HG02759 (cell line): ENCODE data around the gene CCDC57.
"Not testable (repeated sequence)": the region's sequence is repeated elsewhere in the genome, so short reads cannot be mapped to it uniquely, and the experiment has no call there.

Experiments
- ATAC-seq: cut with Tn5 transposase; IDR thresholded peaks from one replicate; pipeline ENCODE4 v1.9.1; 2021; ENCODE audit warnings: mild to moderate bottlenecking, moderate library complexity; ENCODE audit not compliant: unreplicated experiment

The CCDC57 gene

DNA sequence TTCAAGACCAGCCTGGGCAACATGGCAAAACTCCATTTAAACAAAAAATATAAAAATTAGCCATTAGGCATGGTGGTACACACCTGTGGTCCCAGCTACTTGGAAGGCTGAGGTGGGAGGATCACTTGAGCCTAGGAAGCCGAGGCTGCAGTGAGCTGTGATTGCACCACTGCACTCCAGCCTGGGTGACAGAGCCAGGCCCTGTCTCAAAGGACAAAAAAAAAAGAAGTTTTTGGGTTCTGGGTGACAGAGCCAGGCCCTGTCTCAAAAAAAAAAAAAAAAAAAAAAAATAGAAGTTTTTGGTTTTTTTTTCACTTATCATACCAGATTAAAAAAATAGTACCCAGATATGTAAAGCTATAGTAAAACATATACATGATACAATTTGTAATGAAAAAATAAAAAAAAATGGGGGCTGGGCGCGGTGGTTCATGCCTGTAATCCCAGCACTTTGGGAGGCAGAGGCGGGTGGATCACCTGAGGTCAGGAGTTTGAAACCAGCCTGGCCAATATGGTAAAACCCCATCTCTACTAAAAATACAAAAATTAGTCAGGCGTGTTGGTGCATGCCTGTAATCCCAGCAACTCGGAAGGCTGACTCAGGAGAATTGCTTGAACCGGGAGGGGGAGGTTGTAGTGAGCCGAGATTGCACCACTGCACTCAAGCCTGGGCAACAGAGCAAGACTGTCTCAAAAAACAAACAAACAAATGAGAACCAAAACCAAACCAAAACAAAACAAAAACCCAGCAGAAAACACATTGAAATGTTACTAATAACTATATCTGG is 79.3 kb downstream of the CCDC57 start:
- not testable (repeated sequence) for ATAC-seq

DNA sequence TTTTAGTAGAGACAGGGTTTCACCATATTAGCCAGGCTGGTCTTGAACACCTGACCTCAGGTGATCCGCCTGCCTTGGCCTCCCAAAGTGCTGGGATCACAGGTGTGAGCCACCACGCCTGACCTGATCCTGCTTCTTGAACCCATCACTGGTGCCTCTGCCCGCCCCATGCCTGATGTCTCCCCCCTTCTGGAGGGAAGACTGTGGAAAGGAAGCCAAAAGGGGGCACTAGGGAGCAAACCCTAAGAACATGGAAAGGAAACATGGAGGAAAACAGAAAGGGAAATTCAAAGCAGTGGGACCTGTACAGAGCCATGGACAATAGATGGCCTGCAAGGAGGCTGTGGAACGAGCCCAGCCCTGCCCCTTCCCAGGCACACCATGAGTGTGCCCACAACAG is 83.5 kb downstream of the CCDC57 start:
- no peak for ATAC-seq

DNA sequence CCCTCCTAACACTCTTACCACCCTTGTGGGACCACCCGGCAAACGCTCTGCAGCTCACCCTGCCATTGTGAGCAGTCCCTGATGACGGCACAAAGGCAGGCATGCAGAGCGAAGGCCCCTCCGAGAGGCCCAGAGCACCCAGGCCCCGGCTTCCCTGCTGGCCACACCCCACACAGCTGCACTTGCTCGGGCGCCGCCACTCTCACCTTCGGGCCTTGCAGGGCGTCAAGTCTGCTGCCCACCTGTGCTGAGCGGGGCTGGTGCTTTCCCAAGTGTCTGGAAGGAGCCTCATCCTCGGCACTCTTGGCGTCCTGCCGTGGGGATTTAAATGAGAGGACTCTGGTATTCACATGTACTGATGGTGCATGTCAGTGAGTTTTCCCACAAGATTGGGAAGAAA is 84.4 kb downstream of the CCDC57 start:
- ATAC-seq = no peak

DNA sequence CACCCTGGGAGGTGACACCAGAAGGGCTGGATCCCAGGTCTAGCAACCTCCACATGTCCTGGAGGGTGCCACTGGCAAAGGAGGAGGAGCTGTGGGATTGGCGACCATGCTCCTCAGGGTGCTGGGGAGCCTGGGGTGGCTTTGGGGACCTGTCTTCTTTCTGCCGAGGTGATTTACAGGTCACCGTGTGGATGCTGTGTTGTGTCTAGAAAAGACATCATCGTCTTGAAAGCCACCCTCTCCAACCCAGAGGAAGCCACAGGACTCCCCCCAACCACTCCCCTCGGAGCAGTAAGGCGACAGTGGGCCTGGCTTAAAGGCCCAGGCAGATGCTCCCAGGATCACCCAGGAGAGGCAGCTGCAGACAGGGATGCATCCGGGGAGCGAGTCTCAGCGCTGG is 84.9 kb downstream of the CCDC57 start:
- ATAC-seq = no peak

DNA sequence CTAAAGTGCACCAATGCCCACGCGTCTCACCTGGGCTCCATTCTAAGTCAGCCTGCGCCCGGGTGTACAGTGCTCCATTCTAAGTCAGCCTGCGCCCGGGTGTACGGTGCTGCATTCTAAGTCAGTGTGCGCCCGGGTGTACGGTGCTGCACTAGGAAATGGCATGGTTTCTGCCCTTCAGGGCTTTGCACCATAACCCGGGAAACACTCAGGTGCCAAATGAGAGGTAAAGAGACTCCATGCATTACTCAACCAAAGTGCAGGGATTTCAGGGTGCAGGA is 85.4 kb downstream of the CCDC57 start:
- ATAC-seq = no peak

DNA sequence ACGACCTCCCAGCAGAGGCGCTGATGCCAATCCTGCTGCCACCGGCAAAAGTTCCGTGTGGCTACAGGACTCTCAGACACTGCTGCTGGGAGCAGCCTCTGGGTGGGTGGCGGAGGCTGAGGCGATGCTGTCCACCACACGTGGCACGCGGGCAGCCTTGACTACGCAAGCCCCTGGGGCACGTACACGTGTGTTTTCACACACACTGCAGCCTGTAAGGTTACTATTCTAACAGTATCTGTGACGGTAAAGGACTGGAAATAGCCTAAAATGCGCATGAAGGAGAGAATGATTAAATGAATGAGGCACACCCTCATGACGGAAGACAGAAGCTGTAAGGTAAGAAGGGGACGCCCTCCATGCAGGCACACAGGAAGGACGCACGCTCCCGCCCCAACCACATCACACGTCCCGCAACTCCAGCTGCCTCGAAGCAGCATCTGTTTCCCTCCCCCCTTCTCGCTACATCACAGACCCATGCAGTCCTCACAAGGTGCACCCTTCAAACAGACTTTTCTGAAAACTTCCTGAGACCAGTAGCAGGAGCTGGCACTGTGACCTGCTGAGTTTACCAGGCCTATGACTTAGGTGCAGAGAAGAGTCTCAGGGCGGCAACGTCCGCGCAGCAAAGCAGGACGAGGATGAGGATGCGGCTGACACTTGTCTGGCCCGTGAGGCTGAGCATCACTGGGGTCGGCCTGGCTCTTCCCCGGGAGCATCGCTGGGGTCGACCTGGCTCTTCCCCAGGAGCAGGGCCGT is 85.9 kb downstream of the CCDC57 start:
- no peak for ATAC-seq

DNA sequence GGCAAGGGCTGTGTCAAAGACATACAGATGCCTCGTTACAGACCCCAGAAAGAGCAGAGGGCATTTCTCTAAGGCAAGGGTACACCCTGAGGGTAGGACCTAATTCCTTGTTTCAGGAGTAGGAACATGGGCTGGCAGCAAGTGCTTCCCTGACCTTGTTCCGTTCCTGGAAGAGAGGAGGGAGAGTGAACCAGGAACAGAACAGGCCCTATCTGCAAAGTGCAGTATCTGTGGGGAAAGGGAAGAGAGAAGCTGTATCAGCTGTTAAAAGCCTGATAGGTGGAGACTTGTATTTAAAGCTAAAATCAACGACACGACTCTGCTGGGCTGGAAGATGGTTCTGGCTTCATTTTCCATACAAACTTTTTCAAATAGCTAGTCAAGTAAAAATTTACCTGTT is 88.5 kb downstream of the CCDC57 start:
- ATAC-seq = no peak

DNA sequence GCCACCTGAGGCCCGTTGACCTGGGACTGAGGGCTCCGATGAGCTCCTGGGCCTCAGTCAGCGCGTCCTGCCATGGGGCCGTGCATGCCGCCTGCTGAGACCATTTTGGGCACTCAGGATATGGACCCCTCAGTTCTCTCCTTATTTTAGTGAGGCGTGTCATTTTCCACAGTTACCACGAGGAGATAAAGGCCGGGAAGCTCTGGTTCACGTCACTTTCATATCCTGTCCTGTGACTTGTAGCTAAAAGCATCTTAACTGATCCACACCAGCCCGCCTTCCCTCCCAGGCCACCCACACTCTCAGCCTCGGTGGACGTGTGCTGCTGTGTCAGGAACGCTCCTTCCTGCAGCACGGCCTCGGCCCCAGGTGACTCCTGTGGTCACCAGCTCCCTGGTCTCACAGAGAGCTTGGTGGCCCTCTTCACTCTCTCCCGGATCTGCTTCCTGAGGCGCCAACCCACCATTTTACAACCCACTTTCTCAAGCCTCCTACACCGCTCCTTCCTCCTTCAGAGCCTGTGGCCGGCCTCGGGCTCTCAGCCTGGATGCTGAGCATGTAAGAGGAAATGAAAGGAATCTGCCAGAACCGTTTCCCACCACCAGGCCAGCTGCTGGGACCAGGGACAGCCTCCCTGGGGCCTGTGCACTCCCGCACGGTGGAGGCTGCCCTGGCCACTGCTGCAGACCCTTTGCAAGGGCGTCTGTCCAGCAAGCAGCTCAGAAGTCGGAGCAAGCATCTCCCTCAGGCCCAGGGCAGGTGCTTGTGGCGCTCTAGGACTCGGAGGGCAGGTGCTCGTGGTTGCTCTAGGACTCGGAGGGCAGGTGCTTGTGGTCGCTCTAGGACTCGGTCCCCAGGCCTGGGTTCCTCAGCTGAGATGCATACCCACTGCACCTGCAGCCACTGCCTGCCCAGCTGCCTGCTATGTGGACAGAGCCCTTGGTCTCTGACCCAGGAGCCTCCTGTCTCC is 90.7 kb downstream of the CCDC57 start:
- no peak for ATAC-seq

DNA sequence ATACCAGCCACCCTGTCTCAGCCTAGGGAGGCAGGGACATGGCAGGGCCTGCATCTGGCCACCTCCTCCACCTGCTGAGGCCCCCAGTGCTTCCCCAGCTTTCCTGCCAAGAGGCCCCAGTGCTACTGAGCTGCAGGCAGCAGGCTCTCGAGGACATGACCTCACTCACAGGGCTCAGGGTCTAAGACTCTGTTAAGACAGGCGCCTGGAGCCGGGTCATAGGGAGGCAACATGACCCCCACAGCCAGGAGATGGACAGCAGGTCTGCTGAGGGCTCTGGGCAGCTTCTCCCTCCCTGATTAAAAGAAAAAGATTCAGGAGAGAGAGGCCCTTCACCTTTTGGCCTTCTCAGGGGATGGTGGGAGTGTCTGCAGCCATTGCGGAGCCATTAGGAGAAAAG is 91.4 kb downstream of the CCDC57 start:
- ATAC-seq = no peak

DNA sequence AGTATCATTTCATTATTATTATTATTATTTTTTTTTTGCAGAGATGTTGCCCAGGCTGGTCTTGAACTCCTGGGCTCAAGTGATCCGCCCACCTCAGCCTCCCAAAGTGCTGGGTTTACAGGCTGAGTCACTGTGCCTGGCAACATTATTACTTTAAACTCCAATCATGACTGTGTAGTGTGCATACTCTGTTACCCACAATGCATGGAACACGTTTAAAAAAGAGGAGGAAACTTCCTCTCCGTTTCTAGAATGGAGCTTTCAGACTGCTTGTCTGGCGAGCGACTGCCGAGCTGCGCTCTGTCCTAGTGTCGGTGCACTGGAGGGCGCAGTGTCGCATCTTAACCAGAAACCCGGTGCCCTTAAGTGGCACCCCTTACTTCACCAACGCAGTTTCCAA is 92.5 kb downstream of the CCDC57 start:
- no peak for ATAC-seq

DNA sequence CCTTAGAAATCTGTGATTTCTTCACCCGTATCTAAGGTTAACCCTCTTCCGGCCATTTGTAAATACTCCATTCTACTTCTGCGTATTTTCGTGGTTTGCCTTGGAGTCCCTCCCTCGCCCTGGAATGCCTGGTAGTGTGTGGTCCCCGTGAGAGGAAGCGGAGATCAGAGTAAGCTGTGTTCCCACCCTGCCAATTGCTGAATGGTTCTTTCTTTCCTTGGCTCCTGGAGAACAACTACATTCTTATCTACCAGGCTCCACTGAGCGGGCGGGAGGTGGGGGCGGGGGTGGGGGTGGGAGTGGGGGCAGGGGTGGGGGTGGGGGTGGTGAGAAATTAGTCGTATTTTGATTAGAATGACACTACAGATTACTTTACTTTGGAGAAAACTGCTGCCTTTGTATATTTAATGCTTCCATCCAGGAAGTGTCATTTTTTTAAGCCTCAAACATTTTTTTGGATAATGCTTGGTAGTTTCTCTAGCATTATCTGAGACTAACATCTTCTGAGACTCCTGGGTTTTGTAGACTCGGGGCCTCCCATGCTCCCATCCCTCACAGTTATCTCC is 93.7 kb downstream of the CCDC57 start:
- ATAC-seq = no peak

DNA sequence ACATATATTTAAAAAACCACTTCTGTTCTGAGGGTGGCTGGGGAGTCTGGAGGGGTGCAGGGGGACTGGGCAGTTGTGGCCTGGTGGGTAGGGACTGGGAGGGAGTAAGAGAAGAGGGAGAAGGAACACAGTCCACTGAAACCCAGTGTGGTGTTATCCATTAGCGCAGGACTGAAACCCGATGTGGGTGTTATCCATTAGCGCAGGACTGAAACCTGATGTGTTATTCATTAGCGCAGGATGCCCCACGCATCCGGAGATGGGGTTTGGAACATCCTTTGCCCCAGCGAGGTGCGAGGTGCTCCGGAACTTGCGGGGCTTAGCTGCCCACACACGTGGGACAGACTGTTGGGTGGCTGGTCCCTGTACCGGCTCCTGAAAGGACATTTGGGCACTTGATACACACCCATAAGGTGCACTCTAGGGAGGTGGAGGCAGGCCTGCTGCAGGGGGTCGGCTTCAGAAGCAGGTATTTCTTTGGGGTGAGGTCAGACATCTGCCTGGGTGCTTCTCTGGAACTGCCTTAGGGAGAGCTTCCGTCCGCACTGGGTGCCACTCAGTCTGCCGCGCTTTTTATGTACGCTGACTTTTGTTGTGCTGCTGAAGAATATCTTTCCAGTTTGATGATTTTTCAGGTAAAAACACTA is 94.4 kb downstream of the CCDC57 start:
- ATAC-seq = no peak

DNA sequence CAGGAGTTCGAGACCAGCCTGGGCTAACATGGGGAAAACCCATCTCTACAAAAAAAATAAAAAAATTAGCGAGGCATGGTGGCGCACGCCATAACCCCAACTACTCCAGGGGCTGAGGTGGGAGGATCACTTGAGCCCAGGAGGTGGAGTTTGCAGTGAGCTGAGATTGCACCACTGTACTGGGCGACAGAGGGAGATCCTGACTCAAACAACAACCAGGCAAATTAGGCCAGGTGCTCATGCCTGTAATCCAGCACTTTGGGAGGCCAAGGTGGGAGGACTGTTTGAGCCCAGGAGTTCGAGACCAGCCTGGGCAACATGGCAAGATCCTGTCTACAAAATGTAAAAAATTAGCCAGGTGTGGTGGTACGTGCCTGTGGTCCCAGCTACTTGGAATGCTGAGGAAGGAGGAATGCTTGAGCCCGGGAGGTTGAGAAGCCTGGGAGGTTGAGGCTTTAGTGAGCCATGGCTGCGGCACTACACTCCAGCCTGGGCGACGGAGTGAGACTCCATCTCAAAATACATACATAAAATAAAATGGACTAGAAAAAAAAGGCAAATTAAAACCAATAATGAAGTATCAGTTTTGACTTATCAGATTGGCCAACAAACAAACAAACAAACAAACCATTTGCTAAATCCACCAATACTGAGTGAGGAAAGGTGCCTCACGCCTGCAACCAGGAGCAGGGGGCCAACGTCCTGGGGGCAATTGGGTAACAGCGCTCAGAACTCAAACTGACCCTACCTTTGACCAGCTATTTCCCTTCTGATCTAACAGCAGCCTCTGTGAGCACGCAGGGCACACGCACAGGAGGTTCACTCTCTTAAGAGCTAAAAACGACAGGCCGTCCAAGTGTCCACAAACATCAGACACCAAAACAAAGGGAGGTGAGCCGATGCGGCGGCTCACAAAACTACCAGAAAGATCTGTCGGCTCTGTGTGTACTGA is 95.2 kb downstream of the CCDC57 start:
- no peak for ATAC-seq

DNA sequence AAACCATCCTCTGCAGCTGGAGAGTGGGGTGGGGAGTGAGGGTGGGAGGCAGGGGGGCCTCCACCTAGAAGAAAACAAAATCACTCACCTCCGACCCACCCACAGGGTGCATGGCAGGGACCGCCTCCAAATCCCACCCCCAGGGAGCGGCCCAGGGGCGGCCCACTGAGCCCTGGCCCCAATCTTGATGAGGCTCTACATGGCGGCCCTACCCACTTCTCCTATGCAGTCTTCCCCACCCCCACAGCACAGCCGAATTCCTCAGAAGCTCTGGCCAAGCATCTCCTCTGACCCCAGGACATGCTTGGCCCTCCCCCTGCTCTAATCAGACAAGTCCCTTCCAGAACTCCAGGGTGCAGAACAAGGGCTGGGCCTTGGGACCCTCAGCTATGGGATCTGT is 96.4 kb downstream of the CCDC57 start:
- ATAC-seq = no peak

DNA sequence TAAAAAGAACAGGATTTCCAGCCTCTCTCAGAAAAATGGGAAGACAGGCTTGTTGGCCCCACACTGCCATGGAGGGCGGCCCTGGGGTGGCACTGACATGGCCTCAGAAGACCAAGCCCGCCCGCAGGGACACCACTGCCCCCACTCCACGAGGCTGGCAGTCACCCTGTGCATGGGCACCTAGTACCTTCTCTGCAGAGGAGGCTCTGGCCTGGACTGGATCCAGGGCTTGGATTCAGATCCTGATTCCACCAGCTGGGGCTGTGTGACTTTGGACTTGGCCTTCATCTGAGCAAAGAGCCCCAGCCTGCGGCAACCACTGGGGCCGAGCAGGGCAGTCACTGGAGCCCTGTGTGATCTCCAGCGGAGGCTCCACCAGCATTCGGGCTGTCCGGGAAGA is 97.8 kb downstream of the CCDC57 start:
- ATAC-seq = no peak

DNA sequence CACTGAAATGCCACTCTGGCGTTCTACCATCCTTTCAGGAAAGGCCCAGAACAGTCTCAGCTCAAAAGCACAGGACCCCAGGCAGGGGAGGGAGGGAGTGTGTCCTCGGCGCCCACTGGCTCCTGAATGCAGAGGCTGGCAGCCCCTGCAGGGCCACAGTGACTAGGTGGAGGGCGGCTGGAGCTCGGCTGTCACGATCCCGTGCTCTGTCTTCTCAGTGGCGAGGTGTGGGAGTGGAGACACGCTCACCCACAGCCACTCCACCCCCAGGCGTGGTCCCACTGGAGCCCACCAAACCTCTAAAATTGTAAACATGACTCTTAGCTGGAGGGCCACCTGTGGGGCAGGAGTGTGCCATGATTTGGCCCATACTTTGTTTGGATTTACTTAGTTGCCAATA is 98.2 kb downstream of the CCDC57 start:
- no peak for ATAC-seq

DNA sequence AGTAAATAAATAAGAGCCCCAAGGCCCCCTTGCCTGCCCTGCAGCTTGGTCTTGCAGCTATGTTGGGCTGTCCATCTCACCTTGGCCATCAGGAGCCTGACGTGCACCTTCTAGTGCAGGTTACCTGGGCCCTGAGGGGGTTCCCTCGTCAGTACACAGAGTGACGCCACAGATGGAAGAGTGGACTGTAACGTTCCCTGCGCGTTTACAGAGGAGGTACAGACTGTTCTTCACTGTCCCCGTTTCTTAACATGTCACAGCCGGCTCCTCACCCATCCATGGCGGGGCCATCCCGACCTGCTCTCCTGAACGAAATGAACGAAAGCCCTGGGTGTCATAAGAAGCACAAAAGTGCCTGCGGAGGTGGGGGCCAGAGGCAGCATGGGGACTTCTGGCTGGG is 98.7 kb downstream of the CCDC57 start:
- ATAC-seq = no peak

DNA sequence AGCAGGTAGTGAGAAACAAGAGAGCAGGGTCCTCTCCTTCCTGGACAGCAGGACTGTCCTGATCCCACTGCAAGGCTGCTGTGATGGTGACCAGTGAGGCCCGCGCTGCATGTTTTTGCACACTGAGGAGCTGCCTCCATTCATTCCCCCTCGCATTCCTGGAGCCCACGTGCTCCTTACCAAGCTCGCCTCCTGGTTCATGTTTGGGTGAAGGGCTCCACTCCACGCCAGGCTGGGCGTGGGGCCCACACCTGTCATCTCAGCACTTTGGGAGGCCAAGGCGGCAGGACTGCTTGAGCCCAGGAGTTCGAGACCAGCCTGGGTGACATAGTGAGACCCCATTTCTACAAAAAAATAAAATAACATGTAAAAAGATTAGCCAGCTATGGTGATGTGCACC is 99.2 kb downstream of the CCDC57 start:
- no peak for ATAC-seq

DNA sequence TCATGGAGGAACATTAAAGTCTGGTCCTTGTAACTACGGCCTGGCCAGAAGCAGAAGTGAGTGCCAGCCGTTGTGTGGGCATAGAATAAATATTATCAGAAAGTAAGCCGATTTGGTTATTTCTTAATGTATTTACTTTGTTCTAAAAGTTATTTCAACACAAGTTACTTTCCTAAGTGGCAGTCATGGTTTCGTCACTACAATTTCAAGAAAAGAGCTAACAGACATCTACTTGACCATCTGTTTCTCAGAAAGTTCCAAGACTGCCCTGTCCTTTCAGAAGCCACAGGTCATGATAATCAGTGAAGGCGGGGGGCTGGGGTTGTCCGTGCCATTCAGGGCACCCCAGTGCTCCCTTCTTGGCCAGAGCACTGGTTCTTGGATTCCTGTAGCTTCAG is 99.7 kb downstream of the CCDC57 start:
- no peak for ATAC-seq
